IPS-NIHi11 (cell line): ENCODE data around the gene ASTN1.

Experiments used
- DNase-seq: peaks from one replicate; pipeline ENCODE4 v3.0.0; 2012; ENCODE audit warnings: mixed read lengths, low spot score

ASTN1 gene

DNA sequence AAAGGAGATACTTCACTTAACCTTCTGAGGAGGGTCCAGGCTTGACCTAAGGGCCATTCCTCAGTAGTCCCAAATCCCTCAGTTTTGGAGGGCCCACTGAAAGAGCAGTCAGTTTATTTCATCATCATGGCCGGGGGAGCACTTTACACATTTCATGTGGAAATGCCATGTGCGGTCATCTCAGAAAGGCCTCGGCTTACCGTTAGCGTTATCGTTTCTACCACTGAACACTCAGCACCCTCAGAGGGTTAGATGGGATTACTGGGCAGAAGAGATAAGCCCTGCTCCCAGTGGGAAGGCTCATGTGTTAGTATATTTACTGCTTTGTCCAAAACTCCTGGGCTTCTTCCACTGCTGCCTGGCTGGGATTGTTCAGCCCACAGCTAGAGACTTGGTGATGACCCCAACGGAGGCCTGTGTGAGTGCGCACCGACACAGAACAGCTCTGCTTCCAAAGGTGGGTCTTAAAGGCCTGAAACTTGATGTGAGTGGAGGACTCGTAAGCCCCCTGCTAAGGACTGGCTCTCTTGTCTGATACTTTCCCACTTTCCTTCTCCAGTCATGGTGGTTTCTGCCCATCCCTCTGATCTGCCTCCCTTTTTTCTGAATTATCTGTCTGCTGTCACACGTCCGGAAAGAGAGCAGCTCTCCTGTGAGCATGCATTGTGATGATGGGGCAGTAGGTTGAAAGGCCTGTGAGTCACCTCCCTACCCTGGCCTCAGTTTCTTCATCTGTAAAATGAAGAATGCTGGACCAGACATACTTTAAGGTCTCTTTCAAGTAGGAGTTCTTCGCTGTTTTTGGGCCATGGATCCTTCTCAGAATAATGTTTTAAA is 284.5 kb downstream of the ASTN1 start:
- no peak for DNase-seq

DNA sequence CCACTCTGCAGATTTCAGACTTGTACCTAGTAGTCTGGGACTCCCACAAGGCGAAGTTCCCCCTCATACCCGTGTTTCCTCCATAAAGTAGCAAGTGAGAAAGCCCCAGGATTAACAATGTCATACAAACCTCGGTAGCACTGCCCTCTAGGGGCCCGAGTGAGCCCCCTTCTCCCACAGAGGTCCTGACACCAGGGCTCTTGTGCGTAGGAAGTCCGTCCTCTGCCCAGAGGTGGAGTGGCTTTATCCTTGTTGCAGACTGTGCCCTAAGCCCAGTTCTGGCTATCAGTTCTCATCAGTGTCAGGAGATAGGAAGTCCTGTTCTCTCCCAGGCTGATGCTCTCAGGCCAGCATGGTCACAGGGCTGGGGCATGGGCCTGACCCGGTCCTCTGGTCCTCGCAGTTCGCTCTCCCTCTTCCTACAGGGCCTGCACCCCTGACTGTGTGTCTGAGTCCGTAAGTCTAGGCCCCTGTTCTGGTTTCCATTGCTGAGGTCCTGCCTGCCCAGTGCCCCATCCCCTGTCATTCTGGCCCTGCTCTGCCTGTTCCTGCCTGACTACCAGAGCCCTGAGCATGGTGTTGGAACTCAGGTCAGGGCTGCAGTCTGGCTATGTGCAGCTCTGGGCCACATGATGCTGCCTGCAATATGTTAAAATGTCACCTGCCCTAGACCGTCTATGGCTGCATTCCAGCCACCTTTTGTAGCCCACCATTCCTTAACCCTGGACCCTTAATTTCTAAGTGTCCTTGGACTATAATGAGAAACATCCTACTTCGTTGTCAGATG is 285.6 kb downstream of the ASTN1 start:
- peak; percentile 46 for DNase-seq

DNA sequence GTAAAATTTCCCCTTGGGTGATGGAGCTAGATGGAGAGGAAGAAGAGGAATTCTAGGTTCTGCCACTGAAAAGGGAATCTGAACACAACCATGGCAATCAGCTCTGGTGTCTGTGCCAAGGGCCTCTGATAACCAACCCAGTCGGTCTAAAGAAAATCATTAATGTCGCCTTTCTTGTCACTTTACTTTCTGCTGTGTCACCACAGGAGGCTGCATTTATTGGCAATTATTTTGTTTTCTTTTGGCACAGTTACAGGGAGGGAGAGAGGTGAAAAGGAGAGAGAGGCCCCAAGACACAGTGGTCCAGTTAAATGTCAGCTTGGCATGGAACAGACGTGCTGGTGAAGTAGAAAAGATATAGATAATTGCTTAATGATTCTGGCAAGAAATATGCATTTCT is 287.0 kb downstream of the ASTN1 start:
- DNase-seq, result no peak

DNA sequence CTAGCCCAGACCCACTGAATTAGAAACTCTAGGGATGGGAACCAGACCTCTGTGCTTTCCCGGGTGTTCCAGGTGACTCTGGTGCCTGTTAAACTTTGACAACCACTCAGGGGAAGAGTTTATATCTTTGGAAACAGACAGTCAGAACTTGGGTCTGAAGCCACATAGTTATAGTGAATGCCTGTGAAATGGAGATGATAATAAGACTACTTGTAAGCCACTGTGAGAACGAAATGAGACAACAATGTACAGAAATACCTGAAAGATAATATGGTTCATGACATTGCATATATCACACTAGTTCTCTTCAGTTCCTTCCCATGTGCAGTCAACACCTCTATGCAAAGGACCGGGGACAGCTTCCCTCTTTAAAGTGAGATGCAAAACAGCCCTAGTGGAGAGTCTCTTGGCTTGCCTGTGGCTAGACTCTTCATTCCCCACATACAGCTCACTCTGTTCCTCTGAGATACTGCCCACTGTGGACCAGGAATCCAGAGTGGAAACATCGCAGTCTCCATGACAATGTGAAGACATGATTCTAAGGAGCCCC is 287.5 kb downstream of the ASTN1 start:
- DNase-seq, result no peak

DNA sequence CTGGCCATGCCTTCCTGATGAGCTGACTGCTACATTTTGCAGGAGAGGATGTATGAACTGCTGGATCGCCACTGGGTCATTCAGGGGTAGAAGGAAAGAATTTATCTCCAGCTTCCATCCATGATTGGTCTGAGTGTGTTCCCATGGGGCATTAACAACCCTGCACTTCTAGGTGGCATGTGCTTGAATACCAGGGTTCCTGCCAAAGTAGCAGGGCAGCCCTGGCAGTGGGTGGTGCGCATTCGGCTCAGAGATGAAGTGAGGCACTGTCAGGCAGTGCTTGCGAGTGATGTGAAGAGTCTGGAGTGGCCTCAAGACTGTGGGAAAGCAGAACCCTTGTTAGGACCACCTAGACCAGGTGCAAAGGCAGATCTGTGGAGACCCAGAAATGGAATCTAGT is 294.9 kb downstream of the ASTN1 start:
- DNase-seq, result no peak

DNA sequence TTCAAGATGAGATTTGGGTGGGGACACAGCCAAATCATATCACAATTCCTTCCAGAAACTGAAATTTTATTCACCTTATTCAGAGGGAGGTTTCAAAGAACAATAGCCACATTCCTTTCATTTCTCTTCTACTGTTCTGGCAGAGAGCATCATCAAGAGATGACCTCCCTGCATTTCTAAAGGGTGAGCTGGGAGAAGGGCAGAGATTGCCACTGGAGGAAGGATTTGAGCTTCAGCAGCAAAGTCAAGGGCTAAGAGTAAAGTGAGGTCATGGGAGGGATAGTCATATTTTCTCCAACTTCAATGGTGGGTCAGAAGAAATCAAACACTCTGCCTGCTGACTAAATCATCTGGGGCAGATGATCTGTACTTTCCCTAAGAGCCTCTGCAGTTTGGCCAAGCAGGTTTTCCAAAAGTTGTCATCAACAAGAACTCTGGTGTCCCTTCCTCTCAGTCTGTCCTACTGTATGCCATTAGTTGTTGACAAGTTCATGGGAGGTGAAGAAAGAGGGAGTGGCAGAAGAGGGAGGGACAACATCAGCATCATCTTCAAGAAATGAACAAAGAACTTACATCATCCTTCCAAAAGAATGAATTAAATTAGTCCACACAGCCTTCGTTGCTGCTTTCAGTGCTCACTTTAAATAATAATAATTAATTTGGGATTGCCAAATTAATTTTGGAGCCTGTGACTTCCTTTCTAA is 298.3 kb downstream of the ASTN1 start:
- DNase-seq, result no peak

DNA sequence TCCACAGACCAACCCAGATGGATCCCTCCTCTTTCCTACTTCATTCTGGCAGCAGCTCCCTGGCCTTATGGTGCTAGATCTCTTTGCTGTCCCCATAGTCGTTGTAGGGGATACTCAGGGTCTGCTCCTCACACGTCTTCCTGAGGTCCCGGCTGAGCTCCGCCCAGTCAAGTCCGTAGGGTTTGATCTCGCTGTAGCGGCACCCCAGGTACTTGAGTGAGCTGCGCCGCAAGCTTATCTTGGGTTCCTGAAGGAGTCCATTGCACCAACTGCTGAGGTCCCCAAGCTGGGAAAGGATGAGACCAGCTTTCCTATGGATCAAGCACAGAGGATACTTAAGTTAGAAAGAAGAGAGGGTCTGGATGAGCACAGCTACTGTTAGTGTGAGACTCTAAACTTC is 300.3 kb downstream of the ASTN1 start:
- no peak for DNase-seq

DNA sequence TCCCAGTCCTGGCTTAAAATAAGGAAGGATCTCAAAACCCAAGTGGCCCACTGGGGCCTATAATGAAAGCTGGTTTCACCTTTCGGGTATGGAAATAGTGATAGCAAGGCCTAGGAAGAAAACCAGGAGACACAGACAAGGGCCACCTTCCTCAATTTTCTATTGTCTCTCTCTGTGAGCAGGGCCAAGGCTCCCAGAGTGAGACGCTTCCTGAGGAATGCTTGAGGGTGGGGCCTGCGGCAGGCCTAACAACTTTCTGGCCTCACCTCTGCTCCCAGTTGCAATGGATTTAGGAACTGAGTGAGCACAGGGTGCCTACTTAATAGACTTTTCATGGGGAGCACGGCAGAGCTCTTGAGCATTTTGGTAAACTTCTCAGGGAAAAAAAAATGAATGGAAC is 300.9 kb downstream of the ASTN1 start:
- DNase-seq, result no peak

DNA sequence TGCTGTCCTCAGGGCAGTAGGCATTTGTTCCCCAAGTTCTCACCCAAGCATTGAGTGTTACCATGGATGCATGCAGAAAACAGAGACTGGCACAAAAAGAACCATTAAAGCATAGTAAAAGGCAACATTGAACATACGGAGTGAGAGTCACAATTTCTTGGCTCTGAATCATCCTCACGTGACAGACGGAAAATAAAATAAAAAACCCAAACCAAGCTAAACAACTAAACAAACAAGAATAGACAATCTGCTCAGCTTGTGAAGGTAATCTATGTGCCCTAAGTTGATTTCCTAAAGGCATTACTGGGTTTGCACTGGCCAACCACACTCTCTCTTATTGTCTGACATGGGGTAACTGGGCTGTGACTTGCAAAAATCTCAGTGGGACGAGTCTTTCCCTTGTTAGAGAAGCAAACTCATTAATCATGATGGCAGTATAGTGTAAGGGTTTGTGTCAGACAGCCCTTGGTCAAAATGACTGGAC is 306.0 kb downstream of the ASTN1 start:
- DNase-seq, result no peak

DNA sequence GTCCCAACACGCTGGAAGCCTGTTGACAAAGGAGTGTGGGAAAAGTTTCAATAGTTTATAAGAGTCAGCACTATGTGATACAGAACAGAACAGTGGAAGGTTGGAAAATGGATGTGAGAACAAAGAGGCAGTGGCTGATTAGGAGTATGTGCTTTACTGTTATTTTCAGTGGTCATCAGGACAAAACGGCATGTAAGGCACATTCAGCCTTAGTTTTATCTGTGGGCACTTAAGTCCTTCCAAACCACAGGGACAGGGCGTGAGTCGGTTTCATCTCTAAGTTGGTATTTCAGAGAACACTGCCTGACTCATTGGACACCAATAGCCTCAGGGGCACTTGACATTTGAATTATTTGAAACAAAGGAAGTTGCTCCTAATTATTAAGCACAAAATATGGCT is 306.9 kb downstream of the ASTN1 start:
- no peak for DNase-seq

DNA sequence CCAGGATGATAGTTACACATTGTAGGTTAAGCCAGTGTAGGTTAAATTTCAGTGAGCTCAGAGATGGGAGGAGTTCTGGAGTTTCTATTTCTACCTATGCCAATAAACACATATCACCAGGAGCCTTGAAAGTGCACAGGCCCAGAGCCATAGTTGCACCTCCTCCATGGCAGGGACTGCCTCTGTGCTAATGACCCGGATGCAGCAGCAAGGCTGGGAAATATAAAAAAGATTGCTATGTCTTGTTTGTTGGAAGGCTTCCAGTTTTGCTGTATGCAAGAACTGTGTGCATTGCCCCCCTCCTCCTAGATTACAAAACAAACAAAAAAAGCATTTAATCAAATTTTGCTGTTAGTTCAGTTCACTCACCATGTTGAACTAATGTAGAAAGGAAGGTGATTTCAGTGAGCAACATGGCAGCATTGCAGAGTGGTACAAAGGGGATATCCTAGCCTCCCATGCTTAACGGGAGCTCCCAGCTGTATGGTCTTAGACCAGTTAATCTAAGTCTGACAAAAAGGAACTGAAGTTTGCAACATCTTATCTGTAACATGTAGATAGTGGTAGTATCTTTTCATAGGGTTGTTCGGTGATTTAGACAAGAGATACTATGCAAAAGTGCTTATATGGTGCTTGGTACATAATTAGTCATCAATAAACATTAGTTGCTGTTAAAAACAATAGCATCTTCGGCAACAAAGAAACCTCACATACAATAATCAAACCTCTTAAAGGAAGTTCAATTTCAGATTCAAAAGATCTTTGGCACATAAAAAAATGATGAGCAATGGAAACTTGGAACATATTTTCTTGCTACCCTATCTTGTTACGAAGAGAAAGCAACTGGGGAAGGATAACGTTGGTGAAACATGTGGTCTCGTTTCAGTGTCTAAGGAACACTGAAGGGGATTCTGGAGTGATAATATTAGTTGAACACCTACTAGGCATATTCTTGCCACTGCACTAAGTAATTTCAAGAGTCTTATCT is 309.5 kb downstream of the ASTN1 start:
- DNase-seq, result no peak

DNA sequence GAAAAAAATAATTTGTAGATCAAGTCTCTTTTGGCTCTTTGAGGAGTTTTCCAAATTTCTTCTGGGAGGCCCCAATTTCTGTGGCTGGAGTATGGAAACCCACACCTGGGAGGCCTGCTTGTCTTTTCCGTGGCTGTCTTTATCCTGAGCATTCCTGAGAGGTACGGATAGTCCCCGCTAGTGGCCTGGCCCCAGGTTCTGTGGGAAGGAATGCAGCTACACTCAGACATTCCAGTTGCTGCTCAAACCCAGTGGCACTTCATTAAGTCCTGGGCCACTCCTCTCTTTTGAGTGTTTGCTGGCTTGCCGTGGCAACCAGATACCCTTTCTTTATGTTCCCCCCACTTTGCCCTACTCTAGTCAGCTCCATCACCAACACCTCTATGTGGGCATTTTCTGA is 310.4 kb downstream of the ASTN1 start:
- no peak for DNase-seq

DNA sequence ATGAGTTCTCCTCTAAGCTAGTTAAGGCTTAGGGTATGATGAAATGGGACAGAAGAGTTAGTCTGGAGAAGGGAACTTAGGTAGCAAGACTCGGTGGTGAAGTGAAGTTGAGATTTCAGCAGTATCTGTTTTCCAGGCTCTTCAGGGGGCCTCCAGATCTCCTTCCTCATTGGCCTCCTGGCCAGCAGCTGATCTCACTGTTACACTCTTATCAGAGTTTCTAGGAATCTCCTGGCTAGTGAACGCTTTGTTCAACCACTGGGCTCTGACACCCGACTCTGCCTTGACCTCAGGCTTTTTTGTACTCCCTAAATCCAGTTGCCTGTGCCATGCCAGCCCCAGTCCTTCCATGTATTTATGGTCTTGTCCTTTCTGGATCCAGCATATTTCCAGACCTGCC is 311.0 kb downstream of the ASTN1 start:
- no peak for DNase-seq

DNA sequence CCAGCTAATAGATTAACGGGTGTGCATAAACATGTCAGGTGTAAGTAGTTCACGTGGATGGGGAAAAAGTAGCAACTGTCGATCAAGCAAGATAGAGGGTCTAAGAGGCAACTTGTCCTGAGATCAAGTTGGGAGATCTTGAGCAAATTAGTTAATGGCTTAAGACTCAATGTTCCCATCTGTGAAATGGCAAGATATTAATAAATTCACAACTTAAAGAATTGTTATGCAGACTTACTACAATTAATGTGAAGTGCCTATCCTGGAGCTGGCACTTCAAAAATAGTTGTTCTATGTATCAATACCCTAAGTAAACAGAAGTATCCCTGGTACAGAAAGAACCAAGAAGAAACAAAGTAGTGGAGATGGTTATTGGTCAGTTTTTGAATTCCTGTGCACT is 312.4 kb downstream of the ASTN1 start:
- no peak for DNase-seq

DNA sequence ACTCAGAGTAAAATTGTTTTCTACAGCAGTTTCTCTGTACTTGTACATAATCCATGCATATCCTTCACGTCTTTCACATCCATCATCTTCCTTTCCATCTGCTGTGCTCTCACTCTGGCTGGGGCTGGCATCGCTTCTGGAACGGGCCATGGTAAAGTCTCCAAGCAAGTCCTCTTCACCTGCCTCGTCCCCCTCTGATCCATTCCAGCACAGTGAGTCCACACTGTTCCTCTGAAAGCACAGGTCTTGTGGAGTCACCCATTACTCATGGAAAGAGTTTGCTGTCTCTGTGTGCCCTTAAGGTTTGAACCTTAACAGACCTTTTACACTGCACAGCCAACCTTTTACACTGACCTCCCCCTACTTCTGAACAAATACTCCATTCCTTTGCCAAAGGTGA is 313.6 kb downstream of the ASTN1 start:
- no peak for DNase-seq

DNA sequence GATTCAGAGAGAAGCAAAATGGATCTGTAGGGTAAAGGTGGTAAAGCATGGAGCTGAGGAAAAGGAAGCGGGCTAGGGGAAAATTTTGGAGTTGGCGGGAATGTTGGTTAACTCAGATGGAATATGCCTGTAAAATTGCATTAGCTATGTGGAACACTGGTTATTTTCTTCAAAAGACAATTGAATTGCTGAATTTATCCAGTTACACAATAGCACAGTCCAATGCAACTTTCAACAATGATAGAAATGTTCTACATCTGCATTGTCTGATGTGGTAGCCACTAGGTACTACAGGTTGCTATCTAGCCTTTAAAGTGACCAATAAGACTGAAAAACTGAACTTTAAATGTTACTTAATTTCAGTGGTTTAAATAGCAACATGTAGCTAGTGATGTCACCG is 315.2 kb downstream of the ASTN1 start:
- no peak for DNase-seq

DNA sequence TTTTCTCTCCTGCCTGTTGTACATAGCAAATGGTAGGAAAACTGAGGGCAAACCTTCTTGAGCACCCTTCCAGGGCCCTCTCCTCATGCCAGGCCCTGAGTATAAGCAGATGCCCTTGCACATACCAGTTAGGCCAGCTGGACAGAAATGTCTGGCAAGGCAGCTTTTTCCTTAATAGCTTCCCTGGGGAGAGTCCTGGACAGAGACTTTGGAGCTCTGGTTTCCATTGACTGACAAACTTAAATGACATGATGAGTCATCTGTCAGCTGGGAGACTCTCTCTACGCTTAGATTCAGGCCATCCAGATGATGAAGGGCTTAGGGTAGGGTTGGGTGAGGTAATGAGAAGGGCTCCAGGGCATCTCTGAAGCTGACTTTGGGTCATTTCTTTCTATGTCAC is 317.5 kb downstream of the ASTN1 start:
- DNase-seq, result no peak

DNA sequence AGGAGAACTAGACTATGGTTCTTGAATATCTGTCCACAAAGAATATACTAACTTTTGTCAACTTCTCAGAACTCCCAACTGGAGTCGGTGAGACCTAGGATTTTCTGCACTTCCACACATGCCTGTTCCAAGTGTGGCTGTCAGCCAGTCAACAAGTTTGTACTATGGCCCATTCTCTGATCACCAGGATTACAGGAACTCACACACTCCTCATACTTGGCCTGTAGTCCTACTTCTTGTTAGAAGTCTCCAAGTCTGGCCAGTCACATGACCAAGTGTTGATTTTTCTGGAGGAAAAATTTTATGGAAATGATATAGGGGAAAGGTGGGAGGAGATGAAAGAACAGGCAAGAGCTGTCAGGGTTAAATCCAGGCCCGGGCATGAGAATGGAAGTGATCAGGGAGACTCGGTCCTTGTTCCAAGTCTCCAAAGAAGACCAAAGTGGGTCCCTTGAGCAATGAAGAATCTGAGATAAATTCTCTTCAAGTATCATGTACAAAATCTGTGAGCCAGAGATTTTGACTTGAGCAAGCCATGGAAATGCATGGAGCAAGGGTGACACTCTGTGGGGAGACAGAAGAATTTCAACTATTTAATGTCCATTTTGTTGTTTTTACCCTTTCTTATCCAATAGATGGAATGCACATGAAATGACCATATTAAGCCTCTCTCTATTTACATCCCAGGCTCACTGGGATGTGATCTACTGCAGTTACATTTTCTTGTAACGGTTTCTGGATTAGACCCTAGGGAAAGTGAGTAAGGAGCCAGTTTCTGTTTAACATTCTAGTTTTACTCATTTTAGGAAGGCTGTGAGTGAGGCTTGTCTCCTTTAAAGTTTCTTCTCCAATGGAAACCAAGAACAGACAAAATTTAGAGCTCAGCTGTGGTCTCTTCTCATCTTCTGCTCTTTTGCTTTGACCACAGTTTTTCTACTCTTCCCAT is 320.9 kb downstream of the ASTN1 start:
- peak; percentile 41 for DNase-seq

DNA sequence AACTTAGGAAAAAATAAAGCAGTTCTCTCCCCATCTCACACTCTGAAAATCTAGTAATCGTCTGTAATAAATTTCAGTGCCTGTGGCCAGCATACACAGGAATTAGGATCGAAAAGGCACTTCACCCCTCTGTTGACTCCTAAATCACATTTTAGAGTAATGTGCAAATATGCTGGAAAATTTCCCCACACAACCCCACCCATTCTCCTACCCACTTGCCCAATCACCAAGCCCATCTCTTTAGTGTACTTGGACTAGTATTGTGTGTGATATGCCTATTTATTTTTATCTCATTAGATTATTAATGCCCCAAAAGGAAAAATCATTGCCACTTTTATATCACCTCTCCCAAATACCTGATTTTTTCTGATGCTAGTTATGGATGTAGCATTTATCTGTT is 323.3 kb downstream of the ASTN1 start:
- no peak for DNase-seq

DNA sequence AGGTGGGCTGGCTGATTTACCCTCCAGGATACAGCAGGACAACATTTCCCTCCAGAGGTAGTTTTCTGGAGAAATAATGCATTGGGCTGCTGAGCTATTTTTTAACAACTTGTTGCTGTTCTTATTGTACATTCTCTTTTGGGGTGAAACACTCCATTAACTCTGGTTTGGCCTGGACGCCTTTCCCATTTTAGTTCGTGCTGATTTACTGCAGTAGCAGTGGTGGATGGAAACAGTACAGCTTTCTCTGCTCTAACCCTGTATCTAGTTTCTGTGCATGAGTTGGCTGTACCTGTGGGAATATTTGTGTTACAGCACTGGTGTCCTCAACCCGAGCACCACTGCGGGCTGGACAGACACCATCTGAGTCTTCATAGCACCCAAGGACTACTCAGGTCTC is 325.3 kb downstream of the ASTN1 start:
- DNase-seq, result no peak
